NCI-H2196 treated with DMSO at 0.1 percent for 48 hours (cell line): ENCODE results near the gene COMMD4.
"Not testable (repeated sequence)": the region's sequence is repeated elsewhere in the genome, so short reads cannot be mapped to it uniquely, and the experiment has no call there.

ENCODE experiments used
- DNase-seq: peaks from one replicate; lab custom pipeline; 2025; ENCODE audit not compliant: unreplicated experiment; lab: John Stamatoyannopoulos, UW

Gene COMMD4

GRCh38 chr15:75371486-75371885 is 35.6 kb downstream of the COMMD4 start:
- no peak for DNase-seq

GRCh38 chr15:75371901-75372688 is 36.2 kb downstream of the COMMD4 start:
- DNase-seq, result no peak

- DNase-seq, result no peak
Measured at GRCh38 chr15:75380773-75381172, 44.9 kb downstream of the COMMD4 start.

DNA sequence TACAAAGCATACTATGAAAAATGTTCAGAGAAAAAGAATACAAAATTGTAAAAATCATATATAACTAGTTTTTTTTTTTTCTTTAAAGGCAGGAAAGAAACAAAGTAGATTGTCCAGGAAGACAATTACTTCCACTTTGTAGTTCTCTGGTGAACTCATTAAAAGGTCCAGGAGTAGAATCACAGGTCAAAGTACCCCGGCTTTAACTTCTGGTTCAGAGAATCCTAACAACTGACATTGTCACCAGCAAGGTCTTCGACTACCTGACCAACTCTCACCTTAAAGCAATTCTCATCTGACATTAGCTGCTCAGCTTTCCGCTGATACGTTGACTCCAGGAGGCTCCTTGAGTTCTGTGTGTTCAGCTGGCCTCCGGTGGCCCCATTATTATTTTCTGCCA is 48.1 kb downstream of the COMMD4 start:
- DNase-seq, result not testable (repeated sequence)
